ENCODE measurements around the gene ACER3. TPM values are rescaled to one million over a fixed set of nuclear protein-coding genes. Genes with fewer than 3 reads are reported as not detected.

The ACER3 gene
- polyA plus RNA-seq, 1 experiment, result 11.2 TPM

DNA sequence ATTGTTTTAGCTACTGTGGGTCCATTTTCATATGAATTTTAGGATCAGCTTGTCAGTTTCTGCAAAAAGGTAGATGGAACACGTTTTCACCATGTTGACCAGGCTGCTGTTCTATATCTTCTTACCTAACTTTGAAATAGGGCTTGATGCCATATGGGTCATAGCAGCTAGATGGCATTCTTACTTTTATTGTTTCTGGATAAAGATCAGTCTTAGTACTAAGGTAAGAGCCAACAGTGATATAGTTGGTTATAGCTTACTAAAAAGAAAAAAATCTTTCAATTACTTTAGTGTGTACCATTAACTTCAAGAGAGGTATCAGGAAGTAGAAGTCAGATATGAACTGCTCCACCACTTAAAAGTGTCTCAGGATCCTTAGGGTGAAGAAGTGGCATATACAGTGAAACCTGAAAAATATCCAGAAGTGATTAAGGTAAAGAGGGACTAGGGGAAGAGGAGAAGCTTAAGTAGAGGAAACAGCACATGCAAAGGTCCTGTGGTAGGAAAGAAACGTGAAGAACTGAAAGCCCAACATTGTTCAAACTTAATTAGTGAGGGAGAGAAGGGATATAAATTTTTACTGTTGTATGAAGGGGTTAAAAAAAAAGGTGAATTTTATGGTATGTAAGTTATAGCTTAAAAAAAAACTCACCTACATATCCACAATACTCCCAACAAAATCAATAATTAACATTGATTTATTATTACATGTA lies 113.6 kb downstream of the ACER3 start:
- POLR2A ChIA-PET, result no interaction called here
- no peak for DNase-seq (ENCODE audit: low read depth, low spot score)
- no peak overlapping the region for H3K4me3 ChIP-seq (ENCODE audit: low read depth, low read length)
- peaks cover 15% of the 10 kb centered on the region for H3K9me3 ChIP-seq (ENCODE audit: control insufficient read depth, insufficient read depth, low read length)
- H3K27me3 ChIP-seq (ENCODE audit: control insufficient read depth, insufficient read depth, low read length), result no peaks in the 10 kb centered on the region
- H3K27ac ChIP-seq (ENCODE audit: low read depth, low read length), result no peak overlapping the region
- CTCF ChIA-PET, result interaction anchor here (0.5 to 2.6 kb wide), 3 partner anchors 54 to 117 kb away, joined by 4 to 15 read pairs (median 5); no protein-coding TSS in a partner anchor
- TF ChIP-seq, protein P1, sequence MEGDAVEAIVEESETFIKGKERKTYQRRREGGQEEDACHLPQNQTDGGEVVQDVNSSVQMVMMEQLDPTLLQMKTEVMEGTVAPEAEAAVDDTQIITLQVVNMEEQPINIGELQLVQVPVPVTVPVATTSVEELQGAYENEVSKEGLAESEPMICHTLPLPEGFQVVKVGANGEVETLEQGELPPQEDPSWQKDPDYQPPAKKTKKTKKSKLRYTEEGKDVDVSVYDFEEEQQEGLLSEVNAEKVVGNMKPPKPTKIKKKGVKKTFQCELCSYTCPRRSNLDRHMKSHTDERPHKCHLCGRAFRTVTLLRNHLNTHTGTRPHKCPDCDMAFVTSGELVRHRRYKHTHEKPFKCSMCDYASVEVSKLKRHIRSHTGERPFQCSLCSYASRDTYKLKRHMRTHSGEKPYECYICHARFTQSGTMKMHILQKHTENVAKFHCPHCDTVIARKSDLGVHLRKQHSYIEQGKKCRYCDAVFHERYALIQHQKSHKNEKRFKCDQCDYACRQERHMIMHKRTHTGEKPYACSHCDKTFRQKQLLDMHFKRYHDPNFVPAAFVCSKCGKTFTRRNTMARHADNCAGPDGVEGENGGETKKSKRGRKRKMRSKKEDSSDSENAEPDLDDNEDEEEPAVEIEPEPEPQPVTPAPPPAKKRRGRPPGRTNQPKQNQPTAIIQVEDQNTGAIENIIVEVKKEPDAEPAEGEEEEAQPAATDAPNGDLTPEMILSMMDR (IDR thresholded peaks at IDR 0.05; ENCODE audit: low read depth, low read length), result no peak

DNA sequence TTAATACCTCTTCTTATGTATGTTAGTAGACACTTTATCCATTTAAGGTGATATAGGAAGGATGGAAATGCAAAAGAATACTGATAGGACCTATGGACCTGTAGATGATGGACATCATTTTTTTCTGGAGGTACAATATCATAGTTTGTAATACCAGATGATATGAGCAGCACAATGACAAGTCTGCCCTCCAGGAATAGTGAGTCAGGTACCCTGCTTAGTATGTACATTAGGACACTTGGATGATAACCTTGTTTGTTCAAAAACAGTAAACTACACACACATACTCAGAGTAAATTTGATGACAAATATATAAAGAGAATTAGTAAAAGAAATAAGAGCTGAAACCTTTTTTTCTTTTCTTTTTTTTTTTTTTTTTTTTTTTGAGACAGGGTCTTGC lies 114.8 kb downstream of the ACER3 start:
- Histone ChIP-seq H3K27ac (ENCODE audit: low read depth, low read length) (no peak overlapping the region), H3K4me3 (ENCODE audit: low read depth, low read length) (no peak overlapping the region), H3K27me3 (ENCODE audit: control insufficient read depth, insufficient read depth, low read length) (no peaks in the 10 kb centered on the region), H3K9me3 (ENCODE audit: control insufficient read depth, insufficient read depth, low read length) (peaks cover 15% of the 10 kb centered on the region)
- ChIA-PET CTCF (interaction anchor here (1.1 to 2.6 kb wide), 2 partner anchors 56 to 116 kb away, joined by 4 to 15 read pairs; no protein-coding TSS in a partner anchor), POLR2A (no interaction called here)
- TF ChIP-seq, protein P1 (IDR thresholded peaks at IDR 0.05; ENCODE audit: low read depth, low read length), result no peak
- no peak for DNase-seq (ENCODE audit: low read depth, low spot score)

DNA sequence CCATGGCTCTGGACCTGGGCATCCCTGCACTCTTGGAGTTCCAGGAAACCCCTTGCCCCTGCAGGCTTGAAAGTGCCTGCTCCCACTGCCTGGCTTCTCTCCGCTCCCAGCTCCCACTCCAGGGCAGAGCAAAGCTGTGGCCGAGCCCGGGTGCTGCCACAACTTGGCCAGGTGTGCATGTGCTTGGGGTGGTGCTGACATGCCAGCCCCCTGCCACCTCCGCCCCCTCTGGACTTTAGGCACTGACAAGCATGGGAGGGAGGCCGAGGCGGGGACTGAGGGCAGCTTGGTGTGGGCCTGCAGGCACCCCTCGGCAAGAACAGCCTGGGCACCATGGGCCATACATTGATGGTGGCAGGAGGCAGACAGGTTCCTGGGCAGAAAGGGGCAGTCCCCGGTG lies 117.1 kb downstream of the ACER3 start:
- no peak for DNase-seq (ENCODE audit: low read depth, low spot score)
- CTCF ChIA-PET, result interaction anchor here (1.3 kb wide), 1 partner anchor 113 kb away, joined by 3 read pairs; no protein-coding TSS in a partner anchor
- no peak overlapping the region for H3K4me3 ChIP-seq (ENCODE audit: low read depth, low read length)
- POLR2A ChIA-PET, result no interaction called here
- no peak overlapping the region for H3K27ac ChIP-seq (ENCODE audit: low read depth, low read length)
- TF ChIP-seq, protein P1 (IDR thresholded peaks at IDR 0.05; ENCODE audit: low read depth, low read length), result no peak
- peaks cover 15% of the 10 kb centered on the region for H3K9me3 ChIP-seq (ENCODE audit: control insufficient read depth, insufficient read depth, low read length)
- no peaks in the 10 kb centered on the region for H3K27me3 ChIP-seq (ENCODE audit: control insufficient read depth, insufficient read depth, low read length)

DNA sequence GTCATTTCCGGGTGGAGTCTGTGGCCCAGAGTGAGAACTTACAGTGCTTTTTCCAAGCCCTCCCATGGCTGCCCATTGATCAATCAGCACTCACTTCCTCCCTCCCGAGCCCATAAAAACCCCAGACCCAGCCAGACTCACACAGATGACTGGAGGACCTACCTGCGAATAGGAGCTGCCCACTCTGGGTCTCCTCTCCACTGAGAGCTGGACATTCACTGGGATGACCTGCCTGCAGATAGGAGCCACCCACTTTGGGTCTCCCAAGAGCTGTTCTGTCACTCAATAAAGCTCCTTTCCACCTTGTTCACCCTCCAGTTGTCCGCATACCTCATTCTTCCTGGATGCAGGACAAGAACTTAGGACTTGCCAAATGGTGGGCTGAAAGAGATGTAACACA lies 117.5 kb downstream of the ACER3 start:
- POLR2A ChIA-PET, result no interaction called here
- Histone ChIP-seq H3K27me3 (ENCODE audit: control insufficient read depth, insufficient read depth, low read length) (no peaks in the 10 kb centered on the region), H3K9me3 (ENCODE audit: control insufficient read depth, insufficient read depth, low read length) (peaks cover 15% of the 10 kb centered on the region), H3K4me3 (ENCODE audit: low read depth, low read length) (no peak overlapping the region), H3K27ac (ENCODE audit: low read depth, low read length) (no peak overlapping the region)
- CTCF ChIA-PET, result interaction anchor here (1.3 kb wide), 1 partner anchor 113 kb away, joined by 3 read pairs; no protein-coding TSS in a partner anchor
- TF ChIP-seq, protein P1 (IDR thresholded peaks at IDR 0.05; ENCODE audit: low read depth, low read length), result no peak
- no peak for DNase-seq (ENCODE audit: low read depth, low spot score)

DNA sequence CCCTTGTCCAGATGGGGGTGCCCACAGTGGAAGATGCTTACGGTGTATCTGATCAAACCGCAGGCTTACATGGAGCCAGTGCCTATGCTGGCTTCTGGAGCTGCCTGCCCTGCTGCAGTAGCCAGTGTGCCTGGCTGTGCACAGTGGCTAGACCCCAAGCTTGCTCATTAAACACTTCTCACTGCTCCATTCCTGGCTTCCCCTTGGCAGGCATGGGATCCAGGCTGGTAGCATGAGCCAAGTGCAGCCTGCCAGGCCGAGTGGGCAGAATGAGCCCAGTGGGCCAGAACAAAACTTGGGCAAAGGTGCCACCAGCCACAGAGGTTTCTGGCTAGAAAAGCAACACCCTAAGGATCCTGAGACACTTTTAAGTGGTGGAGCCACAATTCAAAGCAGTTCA lies 118.1 kb downstream of the ACER3 start:
- ChIA-PET CTCF (no interaction called here), POLR2A (no interaction called here)
- Histone ChIP-seq H3K27ac (ENCODE audit: low read depth, low read length) (no peak overlapping the region), H3K4me3 (ENCODE audit: low read depth, low read length) (no peak overlapping the region), H3K27me3 (ENCODE audit: control insufficient read depth, insufficient read depth, low read length) (no peaks in the 10 kb centered on the region), H3K9me3 (ENCODE audit: control insufficient read depth, insufficient read depth, low read length) (peaks cover 15% of the 10 kb centered on the region)
- TF ChIP-seq, protein P1 (IDR thresholded peaks at IDR 0.05; ENCODE audit: low read depth, low read length), result no peak
- no peak for DNase-seq (ENCODE audit: low read depth, low spot score)
